H1 (cell line): ENCODE measurements around the gene CCDC8. TPM values are rescaled to one million over a fixed set of nuclear protein-coding genes. Genes with fewer than 3 reads are reported as not detected.

Source experiments
- CTCF ChIA-PET: fragments of 300-600 bp; sonication (Branson Sonifier 250); formaldehyde crosslinking; loops from one replicate; lab custom pipeline; 2021; ENCODE audit not compliant: partially characterized antibody; lab: Charles Lee
- POLR2A ChIA-PET: fragments of 300-600 bp; sonication (Branson Sonifier 250); formaldehyde crosslinking; loops from one replicate; lab custom pipeline; 2021; ENCODE audit warnings: inconsistent platforms; ENCODE audit not compliant: partially characterized antibody; lab: Charles Lee
- DNase-seq, 2 experiments: peaks; one replicate each; pipeline versions ENCODE4 v3.0.0 to v3.0.0-alpha.2; 2010 to 2022; ENCODE audit warnings: low spot score in 2 of 2, low read depth in 1 of 2, mixed read lengths in 1 of 2
- FAIRE-seq: peaks from 2 replicates; lab custom pipeline; 2011; peaks lifted over from hg19 to GRCh38; lab: Jason Lieb, UNC
- H2AFZ ChIP-seq: 2 replicates; pipeline ENCODE4 v1.8.1; 2012; ENCODE audit warnings: low read length, inconsistent platforms
- H2AK5ac ChIP-seq: 2 replicates; pipeline ENCODE4 v1.6.1; 2013; ENCODE audit warnings: low read depth, low read length
- H2BK120ac ChIP-seq: replicated peaks from 2 replicates; pipeline ENCODE3; 2013; ENCODE audit warnings: low read depth, low read length, inconsistent platforms
- H2BK12ac ChIP-seq: 2 replicates; pipeline ENCODE4 v1.6.1; 2013; ENCODE audit warnings: low read depth, low read length
- H2BK15ac ChIP-seq: 2 replicates; pipeline ENCODE4 v1.6.1; 2013; ENCODE audit warnings: low read length
- H2BK20ac ChIP-seq: 2 replicates; pipeline ENCODE4 v1.6.1; 2013; ENCODE audit warnings: low read length
- H2BK5ac ChIP-seq: 2 replicates; pipeline ENCODE4 v1.6.1; 2013; ENCODE audit warnings: low read depth, low read length
- H3K14ac ChIP-seq: 2 replicates; pipeline ENCODE4 v1.6.1; 2013; ENCODE audit warnings: inconsistent platforms; ENCODE audit not compliant: insufficient read length
- H3K18ac ChIP-seq: 2 replicates; pipeline ENCODE4 v1.6.1; 2013; ENCODE audit warnings: low read length; ENCODE audit errors: extremely low read depth
- H3K23ac ChIP-seq: 2 replicates; pipeline ENCODE4 v1.6.1; 2013; ENCODE audit warnings: inconsistent platforms; ENCODE audit not compliant: insufficient read length
- H3K23me2 ChIP-seq: 2 replicates; pipeline ENCODE4 v1.6.1; 2013; ENCODE audit warnings: low read depth, low read length
- H3K27ac ChIP-seq: 2 replicates; pipeline ENCODE4 v1.6.1; 2011; ENCODE audit warnings: low read depth, low read length, inconsistent platforms
- H3K27me3 ChIP-seq, 4 experiments: replicated peaks in 1 of 4; 1 replicate in 1 of 4; 2 replicates in 3 of 4; pipeline versions ENCODE4 v1.6.1 to v1.8.1; 2011 to 2013; ENCODE audit warnings: low read length in 3 of 4, mild to moderate bottlenecking in 3 of 4, inconsistent platforms in 2 of 4, mixed read lengths in 2 of 4, moderate library complexity in 1 of 4; ENCODE audit not compliant: control insufficient read depth in 3 of 4, insufficient read depth in 3 of 4; ENCODE audit errors: extremely low read depth in 1 of 4
- H3K36me3 ChIP-seq, 4 experiments: 2 replicates each; pipeline versions ENCODE4 v1.6.1 to v1.8.1; 2011 to 2013; ENCODE audit warnings: mild to moderate bottlenecking in 4 of 4, low read length in 3 of 4, moderate library complexity in 2 of 4, control low read depth in 1 of 4, inconsistent platforms in 1 of 4; ENCODE audit not compliant: insufficient read depth in 4 of 4, control insufficient read depth in 2 of 4
- H3K4ac ChIP-seq: replicated peaks from 2 replicates; pipeline ENCODE3; 2013; ENCODE audit warnings: low read length, low read depth, mixed read lengths, inconsistent platforms; ENCODE audit not compliant: insufficient read length
- H3K4me1 ChIP-seq, 4 experiments: replicated peaks in 1 of 4; 1 replicate in 1 of 4; 2 replicates in 3 of 4; pipeline versions ENCODE4 v1.6.1 to v1.8.1; 2011 to 2013; ENCODE audit warnings: low read length in 3 of 4, inconsistent platforms in 2 of 4, mixed read lengths in 1 of 4; ENCODE audit not compliant: insufficient read depth in 4 of 4, control insufficient read depth in 3 of 4
- H3K4me2 ChIP-seq, 2 experiments: 2 replicates each; pipeline versions ENCODE4 v1.6.1 to v1.8.1; 2011 to 2013; ENCODE audit warnings: low read depth in 2 of 2, low read length in 2 of 2, control low read depth in 1 of 2, inconsistent platforms in 1 of 2, mild to moderate bottlenecking in 1 of 2; ENCODE audit not compliant: insufficient read depth in 1 of 2
- H3K4me3 ChIP-seq, 4 experiments: fragments of 200-600, 300-600 bp in 1 of 4; sonication (generic), shearing (Covaris generic), sonication (Bioruptor Twin) in 1 of 4; 2 replicates each; pipeline versions ENCODE4 v1.5.1 to v1.8.1; 2011 to 2016; ENCODE audit warnings: low read length in 4 of 4, low read depth in 3 of 4, control low read depth in 2 of 4, inconsistent platforms in 2 of 4, mild to moderate bottlenecking in 2 of 4, mixed read lengths in 1 of 4, moderate library complexity in 1 of 4; ENCODE audit not compliant: insufficient read depth in 2 of 4; ENCODE audit errors: extremely low read depth in 1 of 4
- H3K56ac ChIP-seq: replicated peaks from 2 replicates; pipeline ENCODE3; 2013; ENCODE audit warnings: low read depth, mild to moderate bottlenecking, mixed read lengths, low read length, inconsistent platforms; ENCODE audit not compliant: insufficient read length
- H3K79me1 ChIP-seq: 2 replicates; pipeline ENCODE4 v1.6.1; 2013; ENCODE audit warnings: low read depth, low read length, control low read depth
- H3K79me2 ChIP-seq, 2 experiments: 2 replicates each; pipeline versions ENCODE4 v1.6.1 to v1.8.1; 2012 to 2013; ENCODE audit warnings: low read length in 2 of 2, mild to moderate bottlenecking in 2 of 2, inconsistent platforms in 1 of 2; ENCODE audit not compliant: insufficient read depth in 2 of 2, control insufficient read depth in 1 of 2
- H3K9ac ChIP-seq, 4 experiments: replicated peaks in 1 of 4; 1 replicate in 1 of 4; 2 replicates in 3 of 4; pipeline versions ENCODE4 v1.6.1 to v1.8.1; 2011 to 2013; ENCODE audit warnings: low read depth in 3 of 4, low read length in 3 of 4, control low read depth in 2 of 4, mild to moderate bottlenecking in 2 of 4, moderate library complexity in 2 of 4, inconsistent platforms in 1 of 4; ENCODE audit errors: extremely low read depth in 1 of 4
- H3K9me3 ChIP-seq, 2 experiments: 2 replicates each; pipeline versions ENCODE4 v1.6.1 to v1.8.1; 2012 to 2013; ENCODE audit warnings: mild to moderate bottlenecking in 2 of 2, moderate library complexity in 2 of 2, control low read depth in 1 of 2, inconsistent platforms in 1 of 2, low read depth in 1 of 2, low read length in 1 of 2, mixed read lengths in 1 of 2; ENCODE audit not compliant: insufficient read depth in 2 of 2
- H4K20me1 ChIP-seq, 2 experiments: replicated peaks in 1 of 2; 2 replicates each; pipeline versions ENCODE3 to v1.8.1; 2011 to 2013; ENCODE audit warnings: inconsistent platforms in 2 of 2, low read length in 2 of 2, mild to moderate bottlenecking in 1 of 2; ENCODE audit not compliant: insufficient read depth in 2 of 2, control insufficient read depth in 1 of 2
- H4K5ac ChIP-seq: 2 replicates; pipeline ENCODE4 v1.6.1; 2013; ENCODE audit warnings: low read length, low read depth, mixed read lengths, inconsistent platforms; ENCODE audit not compliant: insufficient read length
- H4K8ac ChIP-seq: 2 replicates; pipeline ENCODE4 v1.8.0; 2013; ENCODE audit warnings: mild to moderate bottlenecking, moderate library complexity, low read length, inconsistent platforms; ENCODE audit not compliant: insufficient read depth; ENCODE audit errors: extremely low read depth
- H4K91ac ChIP-seq: replicated peaks from 2 replicates; pipeline ENCODE3; 2013; ENCODE audit warnings: low read length, mixed read lengths, inconsistent platforms; ENCODE audit not compliant: insufficient read length
- ATF2 ChIP-seq: IDR thresholded peaks from 2 replicates; pipeline ENCODE4 v1.6.1; 2012; ENCODE audit warnings: low read length, inconsistent platforms
- CBX5 ChIP-seq: fragments of 300-800, 300-1000 bp; sonication (generic); IDR thresholded peaks from 2 replicates; pipeline ENCODE4 v1.7.1; 2016; ENCODE audit warnings: antibody characterized with exemption, low read length, low read depth
- JUN ChIP-seq: IDR thresholded peaks from 2 replicates; pipeline ENCODE4 v1.6.1; 2011; ENCODE audit warnings: low read depth, mild to moderate bottlenecking, improper control_type of control experiment, low read length
- JUND ChIP-seq: IDR thresholded peaks from 2 replicates; pipeline ENCODE4 v1.6.1; 2011; ENCODE audit warnings: mild to moderate bottlenecking, improper control_type of control experiment, low read length
- MAX ChIP-seq: IDR thresholded peaks from 2 replicates; pipeline ENCODE4 v1.6.1; 2012; ENCODE audit warnings: inconsistent platforms
- RFX5 ChIP-seq: IDR thresholded peaks from 2 replicates; pipeline ENCODE4 v1.6.1; 2011; ENCODE audit warnings: low read depth, low read length, improper control_type of control experiment, borderline replicate concordance
- RXRA ChIP-seq: IDR thresholded peaks from 2 replicates; pipeline ENCODE4 v1.6.1; 2011; ENCODE audit warnings: low read depth, mild to moderate bottlenecking, low read length, moderate library complexity; ENCODE audit not compliant: insufficient read depth
- SIN3A ChIP-seq, 2 experiments: IDR thresholded peaks in 1 of 2; conservative IDR thresholded peaks in 1 of 2; 2 replicates each; pipeline ENCODE4 v1.6.1; 2011 to 2012; ENCODE audit warnings: low read length in 2 of 2, improper control_type of control experiment in 1 of 2, low read depth in 1 of 2, mild to moderate bottlenecking in 1 of 2
- WGBS, 2 experiments: shearing (Covaris generic) in 1 of 2; methylation state at CpG; one replicate each; pipeline versions ENCODE4 v1.1.6 to v1.1.7; 2013 to 2015; ENCODE audit warnings: low lambda C conversion rate in 2 of 2, mixed read lengths in 2 of 2, inconsistent platforms in 1 of 2, low coverage in 1 of 2, missing lambda C conversion rate in 1 of 2; ENCODE audit not compliant: insufficient replicate concordance in 2 of 2, insufficient coverage in 1 of 2, insufficient read length in 1 of 2; ENCODE audit errors: extremely low coverage in 1 of 2, missing lambda C conversion rate in 1 of 2; 5-methylcytosine and 5-hydroxymethylcytosine counted together
- polyA plus RNA-seq, 7 experiments: library from polyadenylated mRNA; depleted of rRNA in 3 of 7; stranded (reverse) in 5 of 7; unstranded in 2 of 7; fragments of >200 nt in 5 of 7; fragments of 200-250 nt in 2 of 7; gene quantifications; 1 replicate in 5 of 7; 2 replicates in 1 of 7; 4 replicates in 1 of 7; pipeline versions ENCODE4 v1.2.1 to v1.2.3, GENCODE V29; 2011 to 2013; ENCODE audit warnings: missing spikeins in 2 of 7, mixed read lengths in 2 of 7
- total RNA-seq: library from RNA; stranded (reverse); fragmentation: NEBNext Ultra II Directional; extraction: Animal tissue kit (Norgen Biotek cat#: 25700); gene quantifications from 2 replicates; pipeline ENCODE4 v1.2.1, GENCODE V29; 2021

Gene CCDC8
- total and polyA plus RNA-seq, 2 of the 8 experiments (the other 6 are each of a cell fraction or from before 2014, with no cell fraction given) = 4.9 to 13.6 TPM

DNA sequence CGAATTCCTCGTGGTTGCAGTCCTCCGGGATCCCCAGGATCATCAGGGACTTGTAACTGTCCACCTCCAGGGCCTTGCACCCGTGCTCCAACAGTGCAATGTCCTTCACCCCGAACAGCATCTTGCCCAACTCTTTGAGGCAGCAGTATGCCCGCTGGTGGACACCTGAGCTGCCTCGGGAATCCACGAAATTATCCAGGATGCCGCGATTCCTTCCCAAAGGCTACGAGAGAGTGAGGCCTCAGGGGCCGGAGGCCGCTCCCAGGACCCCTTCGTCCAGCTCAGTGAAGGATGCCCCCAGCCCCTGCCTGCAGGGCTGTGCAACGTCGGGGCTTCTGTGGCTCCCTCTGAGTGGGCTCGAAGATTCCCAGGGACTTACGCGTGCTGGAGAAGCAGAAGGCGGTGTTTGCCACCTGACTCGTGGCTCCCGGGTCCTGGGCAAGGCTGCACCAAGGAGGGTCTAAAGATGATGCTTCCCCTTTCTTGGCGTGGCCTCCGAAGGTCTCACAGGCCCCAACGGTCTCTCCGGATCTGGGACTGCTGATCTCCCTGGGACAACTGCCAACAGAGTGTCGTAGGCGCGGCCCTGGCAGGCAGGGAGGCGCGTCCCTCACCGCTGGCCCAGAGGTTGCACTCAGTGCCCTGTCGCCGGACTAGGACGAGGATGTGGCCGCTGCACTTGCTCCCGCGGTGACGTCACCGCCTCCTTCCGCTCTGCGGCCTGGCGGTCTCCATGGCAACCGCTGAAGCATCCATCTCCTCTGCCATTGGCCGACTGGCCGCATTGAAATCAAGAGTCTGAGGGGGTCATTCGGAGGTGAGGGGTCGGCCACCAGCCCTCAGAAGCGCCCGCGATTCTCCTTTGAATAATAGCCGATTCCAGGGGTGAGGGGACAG is 15.1 kb upstream of the CCDC8 start, which contains the start of gene PNMA8C:
Gene PNMA8C (minus strand): TSS at position 698 of the 897 bp plus-strand sequence. CDS start 577 bp downstream, at position 121.
- H2BK120ac ChIP-seq = no peak within 1 kb of the TSS
- H3K23ac ChIP-seq = no peak within 1 kb of the TSS
- peaks cover 3 to 6% (median 5%) of the 10 kb centered on the region in 4 experiments; a peak in 6 of 7 replicates for H3K4me1 ChIP-seq
- peaks cover 0 to 20% (median 15%) of the 10 kb centered on the region in 4 experiments; a peak in 5 of 7 replicates for H3K27me3 ChIP-seq
- peak within 1 kb of the TSS; percentile 73 to 95 for H3K4me2 ChIP-seq
- H3K9me3 ChIP-seq = no peaks in the 10 kb centered on the region
- H3K9ac ChIP-seq = peak within 1 kb of the TSS in 1 of 4 experiments; percentile 2; a peak in 2 of 7 replicates
- POLR2A ChIA-PET = interaction anchor here (1.0 to 1.4 kb wide), 3 partner anchors 13 to 23 kb away, joined by 3 to 6 read pairs (median 5); no protein-coding TSS in a partner anchor
- H3K23me2 ChIP-seq = peaks cover 8% of the 10 kb centered on the region
- FAIRE-seq (peak; percentile 65), DNase-seq (peak in 1 of 2 experiments; percentile 93)
- H4K91ac ChIP-seq = no peak within 1 kb of the TSS
- H3K14ac ChIP-seq = no peak within 1 kb of the TSS
- peak within 1 kb of the TSS; percentile 37 to 59 (median 54) for H3K4me3 ChIP-seq
- peak within 1 kb of the TSS; percentile 61; the same call in 1 of the 2 replicates for H2BK15ac ChIP-seq
- no peaks in the 10 kb centered on the region for H4K20me1 ChIP-seq
- no peak within 1 kb of the TSS for H4K5ac ChIP-seq
- H3K79me2 ChIP-seq = no peaks in the 10 kb centered on the region
- 43% methylated on average over 39 of the region's 52 CpGs; no CpG with 5 or more reads in 1 of the 2 experiments for WGBS, 2 experiments
- H3K4ac ChIP-seq = no peak within 1 kb of the TSS
- H4K8ac ChIP-seq = no peak within 1 kb of the TSS; the same call in 1 of the 2 replicates
- H3K18ac ChIP-seq = no peak within 1 kb of the TSS
- H2AK5ac ChIP-seq = no peak within 1 kb of the TSS
- peak within 1 kb of the TSS; percentile 80; the same call in 1 of the 2 replicates for H2AFZ ChIP-seq
- H2BK5ac ChIP-seq = peak within 1 kb of the TSS; percentile 52; the same call in 1 of the 2 replicates
- CTCF ChIA-PET = interaction anchor here (0.9 to 1.3 kb wide), 2 partner anchors 19 to 87 kb away, joined by 3 read pairs; no protein-coding TSS in a partner anchor
- no peak within 1 kb of the TSS for H2BK20ac ChIP-seq
- H3K36me3 ChIP-seq = no peaks in the 10 kb centered on the region
- H3K27ac ChIP-seq = no peak within 1 kb of the TSS
- no peak within 1 kb of the TSS for H3K56ac ChIP-seq
- no peaks in the 10 kb centered on the region for H3K79me1 ChIP-seq
- H2BK12ac ChIP-seq = no peak within 1 kb of the TSS
- TF ChIP-seq RFX5 (peak; percentile 83), JUND (peak; percentile 97), SIN3A (conservative IDR thresholded peaks at IDR 0.05 in 1 of 2, IDR thresholded peaks at IDR 0.05 in 1 of 2; ENCODE audit: low read depth in 1 of 2, low read length in 2 of 2) (peak in 1 of 2 experiments; percentile 85; a peak in 2 of 4 replicates), MAX (peak; percentile 33; the same call in 1 of the 2 replicates), ATF2 (peak; percentile 84; the same call in 1 of the 2 replicates), CBX5 (no peak), RXRA (peak; percentile 94), JUN (peak; percentile 83)
